Right lobe of liver (tissue), 4 donors: ENCODE measurements around the gene CRTC2.

Source experiments
- CTCF ChIP-seq, 4 donors: fragments of 200-600 bp in 3 of 4; fragments of 450-650 bp in 1 of 4; IDR thresholded peaks; one replicate each; pipeline versions ENCODE4 v1.5.1 to v1.8.0; 2016 to 2022; ENCODE audit warnings: antibody characterized with exemption in 4 of 4, mild to moderate bottlenecking in 2 of 4
- POLR2A ChIP-seq: fragments of 450-650 bp; IDR thresholded peaks from one replicate; pipeline ENCODE4 v1.6.1; 2017; ENCODE audit warnings: antibody characterized with exemption, mild to moderate bottlenecking
- donor health status: DM: no; HTN: no; CAD: no.
- donor health status: DM: no; HTN: no; CAD: no.
- donor health status: DM: no; HTN: yes; CAD: no.

GRCh38 chr1:153946622-153947241, 11.7 kb downstream of the CRTC2 start, which contains the start of gene DENND4B:
- peak; percentile 93 to 95 (median 94) for TF ChIP-seq CTCF (IDR thresholded peaks at IDR 0.05)
- TF ChIP-seq POLR2A, result no peak
